ENCODE measurements around the gene NHERF2.

NHERF2 gene

DNA sequence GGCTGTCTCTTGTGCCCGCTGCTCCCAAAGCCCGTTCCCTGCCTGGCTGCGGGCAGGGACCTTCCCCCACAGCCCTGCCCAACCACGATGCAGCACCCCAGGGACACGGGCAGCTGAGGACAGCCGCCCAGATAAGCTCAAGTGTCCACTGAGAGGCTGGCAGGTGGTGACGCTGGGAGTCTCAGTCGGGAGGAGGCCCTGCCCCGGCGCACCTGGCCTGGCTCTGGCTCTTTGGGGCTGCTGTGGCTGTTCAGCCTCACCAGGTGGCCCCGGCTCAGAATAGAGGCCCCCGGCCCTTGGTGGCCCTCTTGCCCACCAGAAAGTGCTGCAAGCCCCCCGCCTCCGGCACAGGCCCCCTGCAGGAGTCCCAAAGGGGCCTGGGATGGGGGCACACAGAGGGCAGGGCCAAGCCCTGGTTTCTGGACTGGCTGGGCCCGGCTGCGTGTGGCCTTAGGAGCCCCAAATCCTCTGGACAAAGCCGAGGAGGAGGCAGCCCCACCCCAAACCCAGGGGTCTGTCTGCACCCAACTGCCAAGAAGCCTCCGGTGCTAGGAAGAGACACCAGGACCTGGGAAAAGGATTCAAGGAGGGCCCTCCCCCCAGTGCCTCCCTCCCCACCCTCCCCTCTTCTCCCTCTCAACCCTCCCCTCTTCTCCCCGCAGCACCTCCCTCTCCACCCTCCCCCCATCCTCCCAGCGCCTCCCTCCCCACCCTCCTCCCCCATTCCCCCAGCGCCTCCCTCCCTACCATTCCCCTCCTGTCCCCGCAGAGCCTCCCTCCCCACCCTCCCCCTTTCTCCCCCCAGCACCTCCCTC, 15.7 kb downstream of the NHERF2 start:
- no peak for DNase-seq

DNA sequence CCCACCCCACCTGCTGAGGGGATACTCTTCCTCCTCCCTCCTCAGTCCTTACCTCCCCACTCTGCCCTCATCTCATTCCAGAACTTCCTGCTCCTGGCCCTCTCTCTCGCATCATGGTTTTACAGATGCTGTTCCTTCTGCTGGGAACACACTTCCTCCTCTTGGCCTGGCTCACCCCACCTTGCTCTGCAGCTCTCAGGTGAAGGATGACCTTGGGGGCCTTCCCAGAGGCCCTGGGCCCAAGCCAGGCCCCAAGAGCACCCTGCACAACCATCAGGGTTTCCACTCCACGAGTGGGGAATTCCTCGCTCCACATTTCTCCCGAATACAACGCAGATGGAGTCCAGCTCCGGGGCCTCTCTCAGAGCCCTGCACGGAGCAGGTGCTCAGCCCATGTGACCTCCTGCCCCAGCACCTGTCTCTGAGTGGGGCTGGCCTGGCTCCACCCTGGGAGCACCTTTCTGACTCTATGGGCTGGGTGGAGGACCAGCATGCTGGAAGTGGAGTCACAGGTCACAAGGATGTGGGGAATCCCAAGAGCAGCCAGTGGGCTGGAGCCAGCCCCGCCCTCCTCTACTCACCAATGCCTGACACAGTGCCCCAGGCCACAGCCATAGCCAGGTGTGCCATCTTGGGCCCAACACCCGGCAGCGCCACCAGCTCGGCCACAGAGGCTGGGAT, 16.4 kb downstream of the NHERF2 start:
- no peak for DNase-seq

DNA sequence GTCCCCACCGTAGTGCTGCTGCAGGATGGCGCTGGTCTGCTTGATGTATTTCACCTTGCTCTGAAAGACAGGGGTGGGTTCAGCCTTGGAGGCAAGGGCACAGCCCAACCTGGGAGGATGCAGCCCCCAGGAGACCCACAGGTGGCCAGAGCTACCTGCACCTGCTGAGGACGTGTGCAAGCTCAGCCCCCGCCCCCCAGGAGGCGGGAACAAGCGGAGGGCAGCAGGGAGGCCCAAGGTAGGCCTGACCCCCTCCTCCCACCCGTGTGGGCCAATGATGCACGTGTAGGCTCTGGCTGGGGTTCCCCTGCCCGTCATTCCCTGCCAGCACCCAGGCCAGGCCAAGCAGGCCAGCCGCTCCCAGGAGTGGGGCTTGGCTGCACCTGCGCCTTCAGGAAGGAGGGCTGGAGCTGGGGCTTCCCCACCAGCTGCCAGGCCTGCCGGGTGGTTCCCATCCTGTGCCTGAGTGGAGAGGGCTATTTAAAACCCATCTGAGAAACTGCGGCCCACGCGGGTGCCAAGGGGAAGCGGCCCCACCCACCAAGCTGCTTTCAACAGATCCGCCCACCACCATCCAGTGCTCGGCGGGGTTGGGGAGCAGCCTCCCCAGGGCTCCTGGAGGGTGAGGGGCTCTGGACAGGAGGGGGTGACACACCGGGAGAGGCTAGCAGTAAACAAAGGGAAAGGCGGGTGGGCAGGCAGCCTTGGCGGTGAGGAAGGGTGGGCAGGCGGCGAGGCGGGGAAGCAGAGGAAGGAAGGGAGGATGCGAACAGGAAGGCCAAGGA, 17.2 kb downstream of the NHERF2 start:
- DNase-seq = no peak

DNA sequence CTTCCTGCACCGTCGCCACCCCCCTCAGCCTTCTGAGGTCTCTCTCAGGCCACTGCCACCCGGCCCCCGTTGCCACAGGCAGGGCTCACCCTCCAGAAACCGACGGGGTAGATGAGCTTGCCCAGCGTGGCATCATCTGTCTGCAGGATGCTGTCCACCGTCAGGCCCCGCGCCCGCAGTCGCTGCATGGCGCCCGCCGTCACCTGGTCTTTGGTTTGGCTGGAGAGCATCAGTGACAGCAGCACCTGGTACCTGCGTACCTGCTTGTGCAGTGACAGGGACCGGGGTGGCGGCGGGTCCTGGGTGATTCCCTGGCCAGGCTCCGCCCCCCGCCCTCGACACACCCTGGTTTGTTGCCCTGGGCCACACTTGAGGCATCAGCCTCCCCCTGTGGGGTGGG, 17.8 kb downstream of the NHERF2 start:
- DNase-seq = no peak

DNA sequence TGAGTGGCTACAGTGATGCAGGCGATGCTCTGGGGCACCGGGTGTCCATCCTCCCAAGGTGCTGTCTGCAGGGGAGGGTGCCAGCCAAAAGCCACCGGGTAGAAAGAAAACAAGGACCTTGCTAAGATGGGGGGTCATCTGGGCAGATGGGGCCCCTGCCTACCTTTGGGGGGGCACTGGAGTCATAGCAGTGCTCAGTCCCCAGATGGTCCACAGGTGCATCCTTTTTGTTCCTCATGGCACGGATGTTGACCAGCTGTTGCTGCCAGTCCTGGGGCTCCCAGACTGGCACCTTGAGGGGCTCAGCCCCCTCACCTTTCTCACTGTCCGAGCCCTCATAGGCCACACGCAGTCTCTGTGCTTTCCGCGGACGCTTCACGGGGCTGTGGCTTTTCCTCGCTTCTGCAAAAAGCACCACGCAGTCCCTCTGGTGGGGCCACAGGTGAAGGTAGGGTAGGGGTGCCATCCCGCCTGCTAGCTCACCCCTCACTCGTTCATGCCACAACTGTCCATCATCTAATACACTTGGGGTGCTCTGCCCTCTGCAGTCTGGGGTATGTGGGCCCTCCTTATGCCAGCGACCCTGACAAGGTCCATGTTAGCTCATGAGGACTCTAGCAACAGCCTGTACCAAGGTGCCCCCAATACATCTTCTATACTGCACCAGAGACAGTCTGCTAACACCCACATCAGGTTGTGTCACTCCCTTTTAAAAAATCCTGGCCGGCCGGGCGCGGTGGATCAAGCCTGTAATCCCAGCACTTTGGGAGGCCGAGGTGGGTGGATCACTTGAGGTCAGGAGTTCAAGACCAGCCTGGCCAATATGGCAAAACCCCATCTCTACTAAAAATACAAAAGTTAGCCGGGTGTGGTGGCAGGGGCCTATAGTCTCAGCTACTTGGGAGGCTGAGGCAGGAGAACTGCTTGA, 19.5 kb downstream of the NHERF2 start:
- no peak for DNase-seq

DNA sequence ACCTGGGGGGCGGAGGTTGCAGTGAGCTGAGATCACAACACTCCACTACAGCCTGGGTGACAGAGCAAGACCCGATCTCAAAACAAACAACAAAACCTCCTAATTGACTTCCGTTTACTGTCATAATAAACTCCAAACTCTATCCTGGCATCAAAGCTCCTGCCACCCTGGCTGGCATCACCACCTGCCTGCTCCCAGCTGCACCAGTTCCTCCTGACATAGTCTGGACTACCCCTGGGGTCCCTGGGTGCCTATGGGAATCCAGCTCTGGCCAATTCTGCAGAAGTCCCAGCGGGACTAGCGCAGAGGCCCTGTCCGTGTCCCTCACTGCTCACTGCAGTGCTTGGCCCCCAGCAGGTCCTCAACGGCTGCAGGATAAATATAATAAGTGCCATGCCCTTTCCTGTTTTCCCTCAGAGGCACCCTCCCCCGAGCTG, 20.2 kb downstream of the NHERF2 start:
- DNase-seq = no peak

DNA sequence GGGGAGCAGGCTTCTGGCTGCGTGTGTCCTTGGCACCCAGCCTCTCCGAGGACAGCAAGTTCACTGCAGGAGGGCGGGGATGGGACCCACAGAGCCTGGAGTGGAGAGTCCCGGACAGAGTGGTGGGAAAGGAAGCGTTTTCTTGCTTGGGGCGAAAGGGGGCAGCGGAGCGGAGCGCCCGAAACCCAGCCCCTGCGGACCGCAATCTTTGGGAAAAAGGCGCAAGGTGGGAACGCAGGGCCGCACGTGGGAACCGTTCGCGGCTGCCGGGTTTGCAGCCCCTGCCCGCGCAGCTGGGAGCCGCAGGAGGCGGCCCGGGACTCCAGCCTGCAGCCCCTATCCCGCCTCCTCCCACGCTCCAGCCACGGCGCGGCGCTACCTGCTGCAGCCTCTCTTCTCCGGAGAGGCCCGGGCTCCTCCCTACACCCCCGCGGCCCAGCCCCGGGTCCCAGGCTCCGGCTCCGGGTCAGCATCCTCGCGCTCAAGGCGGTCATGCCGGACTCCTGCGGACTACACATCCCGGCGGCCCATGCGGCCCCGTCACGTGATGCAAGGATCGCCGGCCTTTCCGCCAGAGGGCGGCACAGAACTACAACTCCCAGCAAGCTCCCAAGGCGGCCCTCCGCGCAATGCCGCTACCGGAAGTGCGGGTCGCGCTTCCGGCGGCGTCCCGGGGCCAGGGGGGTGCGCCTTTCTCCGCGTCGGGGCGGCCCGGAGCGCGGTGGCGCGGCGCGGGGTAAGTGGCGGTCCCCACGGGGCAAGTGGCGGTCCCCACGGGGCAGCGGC, 20.8 kb downstream of the NHERF2 start, which contains the start of the genes NTHL1 and TSC2:
Gene NTHL1, minus strand, starts transcription at position 505 of the 786 bp plus-strand sequence. Its CDS starts 11 bp downstream, at position 494.
Gene TSC2, plus strand, starts transcription at position 656 of the 786 bp plus-strand sequence. CDS start 631 bp downstream, outside the sequence.
- peak; percentile 85 to 94 (median 89) for DNase-seq

DNA sequence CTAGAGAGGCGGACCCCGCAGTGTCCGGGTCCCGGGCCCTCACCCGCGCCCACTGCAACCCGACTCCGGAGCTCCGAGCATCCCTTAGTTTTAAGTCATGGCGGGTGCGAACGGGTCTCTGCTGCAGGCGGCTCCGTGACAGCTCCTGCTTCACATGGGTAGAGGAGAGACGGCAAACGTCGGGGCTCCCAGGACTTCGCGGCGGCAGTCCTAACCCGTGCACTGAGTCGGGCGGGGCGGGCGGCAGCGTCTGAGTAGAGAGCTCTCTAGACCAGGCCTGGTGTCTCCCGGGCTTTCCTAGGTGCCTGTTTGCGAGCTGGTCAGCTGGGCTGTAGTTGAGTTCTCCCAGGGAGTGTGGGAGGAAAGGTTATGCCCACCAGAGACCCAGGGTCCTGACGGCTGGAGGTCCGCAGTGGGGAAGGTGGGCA, 21.4 kb downstream of the NHERF2 start:
- peak in 2 of 5 donors; percentile 11 to 17 for DNase-seq

DNA sequence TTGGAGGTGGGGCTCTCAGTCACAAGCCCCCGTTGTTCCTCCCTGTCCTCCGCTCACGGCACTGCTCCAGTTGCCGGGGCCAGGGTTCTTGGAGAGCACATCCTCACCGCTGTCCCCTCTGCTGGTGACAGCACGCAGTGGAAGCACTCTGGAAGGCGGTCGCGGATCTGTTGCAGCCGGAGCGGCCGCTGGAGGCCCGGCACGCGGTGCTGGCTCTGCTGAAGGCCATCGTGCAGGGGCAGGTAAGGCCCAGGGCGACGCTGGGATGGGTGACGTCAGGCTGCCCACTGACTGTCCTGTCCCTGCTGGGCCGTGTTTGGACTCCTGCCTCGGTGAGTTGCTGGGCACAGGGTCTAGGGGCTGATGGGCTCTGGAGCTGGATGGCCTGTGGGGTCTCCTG, 26.5 kb downstream of the NHERF2 start:
- no peak for DNase-seq

DNA sequence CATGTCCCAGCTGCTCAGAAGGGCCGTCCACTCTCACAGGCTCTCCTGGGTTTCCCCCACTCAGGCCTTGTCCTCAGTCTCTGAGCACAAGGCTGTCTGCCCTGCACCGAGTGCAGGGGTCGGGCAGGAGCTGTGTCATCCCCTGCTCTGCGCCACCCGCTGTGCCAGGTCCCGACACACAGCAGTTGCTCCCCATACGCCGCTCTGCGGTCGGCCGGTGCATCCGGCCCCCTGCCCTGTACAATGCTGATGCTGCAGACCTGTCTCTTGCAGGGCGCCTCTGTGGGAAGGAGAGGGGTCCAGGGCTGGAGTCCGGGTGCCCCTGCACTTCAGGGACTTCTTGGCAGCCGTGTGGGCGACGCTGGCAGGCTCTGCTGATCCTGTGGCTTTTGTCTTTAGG, 27.2 kb downstream of the NHERF2 start:
- DNase-seq = no peak

DNA sequence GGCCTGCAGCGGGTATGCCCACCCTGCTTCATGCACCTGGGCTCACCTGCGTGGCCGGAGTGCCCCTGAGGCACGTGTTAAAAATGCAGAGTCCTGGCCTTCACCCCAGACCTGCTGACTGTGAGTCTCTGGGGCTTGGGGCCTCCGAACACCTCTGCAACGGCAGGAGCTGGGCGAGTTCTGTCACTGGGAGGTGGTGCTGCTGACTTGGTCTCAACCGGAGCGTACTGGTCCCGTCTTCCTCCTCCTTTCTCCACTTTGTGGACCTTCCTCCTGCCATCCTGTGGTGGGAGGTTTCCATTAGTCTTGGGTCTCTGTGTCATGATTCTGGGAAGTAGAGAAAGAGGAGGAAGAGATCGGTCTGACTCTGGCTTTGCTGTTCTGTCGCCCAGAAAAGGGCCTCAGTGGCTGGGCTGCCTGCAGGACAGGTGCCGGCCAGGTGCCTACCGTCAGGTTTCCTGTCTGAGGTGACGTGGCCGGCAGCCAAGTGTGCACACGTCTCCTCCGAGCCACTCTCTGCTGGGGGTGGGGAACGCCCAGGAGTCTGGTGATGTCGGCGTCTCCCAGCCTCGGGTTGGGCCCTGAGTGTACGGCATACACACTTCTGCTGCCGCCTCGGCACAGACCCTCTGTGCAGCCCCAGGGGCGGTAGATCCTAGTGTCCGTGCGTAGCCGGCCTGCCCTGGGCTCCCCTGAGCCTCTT, 28.0 kb downstream of the NHERF2 start:
- no peak for DNase-seq

DNA sequence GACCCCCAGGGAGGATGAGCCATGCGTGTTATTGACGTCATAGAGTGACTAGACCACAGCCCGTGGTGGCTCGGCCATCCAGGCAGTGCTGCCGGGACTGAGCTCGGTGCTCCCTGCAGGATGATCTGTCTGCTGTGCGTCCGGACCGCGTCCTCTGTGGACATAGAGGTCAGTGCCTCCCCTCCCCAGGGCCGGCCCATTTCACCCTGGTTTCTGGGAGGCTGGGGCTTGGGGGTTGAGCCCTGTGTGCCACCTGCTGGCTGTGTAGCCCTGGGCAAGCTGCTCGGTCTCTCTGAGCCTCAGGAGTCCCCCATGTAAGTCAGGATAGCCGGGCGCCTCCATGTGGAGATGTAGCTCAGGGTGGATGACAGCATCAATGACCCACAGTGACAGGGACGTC, 29.4 kb downstream of the NHERF2 start:
- no peak for DNase-seq

DNA sequence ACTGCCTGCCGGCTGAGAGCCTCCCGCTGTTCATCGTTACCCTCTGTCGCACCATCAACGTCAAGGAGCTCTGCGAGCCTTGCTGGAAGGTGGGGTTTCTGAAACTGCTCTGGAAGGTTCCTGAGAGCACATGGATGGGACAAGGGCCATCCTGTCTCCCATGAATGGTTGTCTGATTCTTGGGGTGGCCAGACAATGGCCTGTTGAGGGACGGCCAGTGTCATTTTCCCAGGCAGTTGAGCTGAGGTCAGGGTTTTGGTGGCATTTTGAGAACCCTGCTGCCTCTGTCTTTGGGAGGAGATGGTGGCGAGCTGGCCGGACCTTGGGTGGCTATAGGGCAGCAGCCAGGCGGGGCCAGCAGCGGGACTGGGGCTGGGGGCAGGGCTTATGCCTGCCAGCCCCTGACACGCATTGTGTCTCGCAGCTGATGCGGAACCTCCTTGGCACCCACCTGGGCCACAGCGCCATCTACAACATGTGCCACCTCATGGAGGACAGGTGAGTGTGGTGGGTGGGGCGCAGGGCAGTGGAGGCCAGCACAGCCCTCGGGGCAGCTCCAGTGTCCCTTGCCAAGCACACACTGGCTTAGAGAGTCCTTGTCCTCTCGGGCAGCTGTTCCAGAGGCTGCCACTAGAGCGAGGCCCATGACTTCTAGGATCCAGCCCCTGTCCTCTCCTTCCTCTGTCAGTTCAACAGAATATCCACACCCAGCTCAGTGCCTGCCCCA, 30.1 kb downstream of the NHERF2 start:
- DNase-seq = no peak

DNA sequence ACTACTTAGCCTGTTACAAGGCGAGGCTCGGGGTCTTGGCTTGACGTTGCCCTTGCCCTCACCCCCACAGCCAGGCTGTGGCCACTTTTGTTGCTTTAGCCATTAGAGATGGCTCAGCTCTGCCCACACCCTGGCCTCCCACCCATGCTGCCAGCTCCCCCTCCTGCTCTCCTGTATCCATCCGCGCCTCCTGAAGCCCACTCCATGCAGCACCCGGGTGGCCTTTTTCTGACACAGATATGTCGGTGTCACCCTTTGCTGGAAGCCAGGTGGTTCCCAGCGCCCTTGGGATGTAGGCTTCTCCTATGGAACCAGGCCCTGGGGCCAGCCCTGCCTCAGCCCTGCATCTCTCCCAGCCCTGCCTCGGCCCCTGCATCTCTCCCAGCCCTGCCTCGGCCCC, 30.7 kb downstream of the NHERF2 start:
- DNase-seq = no peak

DNA sequence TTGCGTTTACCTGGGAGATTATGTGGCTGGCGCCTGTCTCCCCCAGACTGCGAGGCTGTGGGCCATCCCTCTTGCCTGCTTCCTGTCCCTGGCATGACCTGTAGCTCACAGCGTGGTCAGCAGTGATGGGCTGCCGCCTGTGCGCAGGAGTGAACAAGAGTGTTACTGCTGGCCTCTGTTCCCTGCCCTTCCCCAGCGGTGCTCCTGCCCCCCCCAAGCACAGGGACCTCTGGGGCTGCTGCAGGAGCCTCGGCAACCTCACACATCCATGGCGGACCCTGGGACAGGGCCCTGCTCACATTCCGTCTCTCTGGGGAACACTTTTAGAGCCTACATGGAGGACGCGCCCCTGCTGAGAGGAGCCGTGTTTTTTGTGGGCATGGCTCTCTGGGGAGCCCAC, 31.7 kb downstream of the NHERF2 start:
- DNase-seq = no peak

DNA sequence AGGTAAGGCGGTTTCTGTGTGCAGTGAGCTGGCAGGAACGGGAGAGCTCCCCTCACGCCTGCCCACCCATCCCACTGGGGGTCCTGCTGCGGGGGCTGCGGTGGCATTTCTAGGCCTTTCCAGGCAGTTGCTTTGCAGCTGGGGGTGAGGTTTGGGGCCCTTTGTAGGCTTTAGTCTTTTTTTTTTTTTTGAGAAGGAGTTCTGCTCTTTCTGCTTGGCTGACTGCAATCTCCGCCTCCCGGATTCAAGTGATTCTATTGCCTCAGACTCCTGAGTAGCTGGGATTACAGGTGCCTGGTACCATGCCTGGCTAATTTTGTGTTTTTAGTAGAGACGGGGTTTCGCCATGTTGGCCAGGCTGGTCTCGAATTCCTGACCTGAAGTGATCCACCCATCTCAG, 32.2 kb downstream of the NHERF2 start:
- DNase-seq = no peak

DNA sequence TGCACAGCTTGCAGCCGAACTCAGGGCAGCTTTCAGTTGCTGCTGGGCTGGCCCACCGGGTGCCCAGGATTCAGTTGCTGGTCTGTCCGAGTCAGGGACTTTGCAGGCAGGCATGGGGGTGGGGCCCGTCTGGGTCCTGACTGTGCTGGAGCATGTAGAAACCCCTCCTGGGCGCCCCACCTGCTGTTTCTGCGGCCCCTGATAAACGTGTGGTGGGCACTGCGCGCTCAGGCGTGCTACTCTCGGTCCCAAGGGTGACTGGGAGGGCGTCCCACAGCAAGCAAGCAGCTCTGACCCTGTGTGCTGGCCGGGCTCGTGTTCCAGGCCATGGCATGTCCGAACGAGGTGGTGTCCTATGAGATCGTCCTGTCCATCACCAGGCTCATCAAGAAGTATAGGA, 33.6 kb downstream of the NHERF2 start:
- no peak for DNase-seq

DNA sequence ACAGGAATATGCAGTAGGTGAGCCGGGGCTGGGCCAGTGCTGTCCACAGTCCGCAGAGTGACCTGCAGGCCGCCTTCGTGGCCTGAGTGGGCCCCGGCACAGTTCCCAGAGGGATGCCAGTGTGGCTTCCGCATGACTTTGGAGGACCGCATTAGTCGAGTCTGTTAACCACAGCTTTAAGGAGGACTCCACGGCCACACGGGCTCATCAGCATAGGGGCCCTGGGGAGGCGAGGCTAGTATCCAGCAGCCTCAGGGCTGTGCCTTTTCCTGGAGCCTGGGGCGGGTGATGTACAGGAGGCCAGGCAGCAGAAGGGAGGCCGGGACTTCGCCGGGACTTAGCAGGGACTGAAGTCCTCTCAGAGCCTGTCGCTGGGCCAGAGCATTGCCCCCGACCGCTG, 34.3 kb downstream of the NHERF2 start:
- DNase-seq = no peak

DNA sequence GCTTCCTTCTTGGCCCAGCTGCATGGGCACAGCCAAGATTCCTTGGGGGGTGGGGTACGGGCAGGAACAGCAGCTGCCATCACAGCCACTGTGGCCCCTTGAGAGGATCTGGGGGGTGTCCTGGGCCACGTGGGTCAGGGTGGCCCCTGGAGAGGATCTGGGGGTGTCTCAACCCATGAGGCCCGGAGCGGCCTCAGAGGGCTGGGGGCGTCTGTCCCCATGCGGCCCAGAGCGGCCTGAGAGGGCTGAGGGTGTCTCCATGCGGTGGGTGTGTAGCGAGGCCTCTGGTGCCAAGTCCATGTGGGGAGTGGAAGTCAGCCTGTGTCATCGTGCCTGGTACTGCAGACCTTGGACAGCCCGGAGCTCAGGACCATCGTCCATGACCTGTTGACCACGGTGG, 34.8 kb downstream of the NHERF2 start:
- no peak for DNase-seq

DNA sequence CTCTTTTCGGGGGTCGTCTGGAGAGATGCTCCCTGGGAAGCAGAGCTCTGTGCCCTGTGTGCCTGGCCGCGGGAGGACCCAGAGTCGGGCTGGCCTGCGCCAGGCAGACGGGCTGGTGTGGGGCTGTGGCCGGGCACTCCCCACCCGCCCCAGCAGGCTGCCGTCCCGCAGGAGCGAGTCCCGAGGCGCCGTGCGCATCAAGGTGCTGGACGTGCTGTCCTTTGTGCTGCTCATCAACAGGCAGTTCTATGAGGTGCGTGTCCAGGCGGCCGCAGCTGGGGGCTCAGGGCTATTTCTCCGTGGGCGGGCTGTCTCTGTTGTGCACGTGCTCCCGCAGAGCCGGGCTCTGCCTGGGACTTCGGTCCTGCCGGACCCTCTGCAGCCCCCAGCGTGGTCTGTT, 36.1 kb downstream of the NHERF2 start:
- DNase-seq = no peak
